AG10803 (cell line): Measurements from ENCODE around the gene CACNA1D.

Experiments
- DNase-seq: peaks from one replicate; pipeline ENCODE4 v3.0.0; 2010; ENCODE audit warnings: low read depth
- H3K4me3 ChIP-seq: 2 replicates; pipeline ENCODE4 v1.5.1; 2011; ENCODE audit warnings: mild to moderate bottlenecking, low read length, control low read depth
- TF ChIP-seq, protein P1 (sequence below): conservative IDR thresholded peaks from 2 replicates; pipeline ENCODE4 v1.5.1; 2011; ENCODE audit warnings: mild to moderate bottlenecking, low read length, control low read depth, inconsistent platforms

Gene CACNA1D

DNA sequence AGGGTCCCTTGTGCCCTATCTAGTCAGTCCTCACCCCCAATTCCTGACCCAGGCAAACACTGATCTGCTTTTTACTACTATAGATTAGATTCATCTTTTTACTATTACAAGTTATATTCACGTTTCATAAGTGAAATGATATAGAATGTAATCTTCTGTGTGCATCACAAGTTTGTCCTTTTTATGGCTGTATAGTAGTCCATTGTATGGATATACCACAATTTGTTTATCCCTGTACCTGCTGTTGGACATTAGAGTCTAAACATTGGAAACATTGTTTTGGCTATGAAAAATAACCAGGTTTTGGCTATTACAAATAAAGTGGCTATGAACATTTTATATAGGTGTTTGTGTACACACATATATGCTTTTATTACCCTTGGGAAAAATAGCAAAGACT, 112.4 kb downstream of the CACNA1D start:
- no peak for DNase-seq
- TF ChIP-seq, protein P1, sequence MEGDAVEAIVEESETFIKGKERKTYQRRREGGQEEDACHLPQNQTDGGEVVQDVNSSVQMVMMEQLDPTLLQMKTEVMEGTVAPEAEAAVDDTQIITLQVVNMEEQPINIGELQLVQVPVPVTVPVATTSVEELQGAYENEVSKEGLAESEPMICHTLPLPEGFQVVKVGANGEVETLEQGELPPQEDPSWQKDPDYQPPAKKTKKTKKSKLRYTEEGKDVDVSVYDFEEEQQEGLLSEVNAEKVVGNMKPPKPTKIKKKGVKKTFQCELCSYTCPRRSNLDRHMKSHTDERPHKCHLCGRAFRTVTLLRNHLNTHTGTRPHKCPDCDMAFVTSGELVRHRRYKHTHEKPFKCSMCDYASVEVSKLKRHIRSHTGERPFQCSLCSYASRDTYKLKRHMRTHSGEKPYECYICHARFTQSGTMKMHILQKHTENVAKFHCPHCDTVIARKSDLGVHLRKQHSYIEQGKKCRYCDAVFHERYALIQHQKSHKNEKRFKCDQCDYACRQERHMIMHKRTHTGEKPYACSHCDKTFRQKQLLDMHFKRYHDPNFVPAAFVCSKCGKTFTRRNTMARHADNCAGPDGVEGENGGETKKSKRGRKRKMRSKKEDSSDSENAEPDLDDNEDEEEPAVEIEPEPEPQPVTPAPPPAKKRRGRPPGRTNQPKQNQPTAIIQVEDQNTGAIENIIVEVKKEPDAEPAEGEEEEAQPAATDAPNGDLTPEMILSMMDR: no peak
- no peak overlapping the region for H3K4me3 ChIP-seq

- no peak overlapping the region for H3K4me3 ChIP-seq
- no peak for DNase-seq
- TF ChIP-seq, protein P1: no peak
These were observed 118.1 kb downstream of the CACNA1D start for GRCh38 chr3:53612508-53612907.

DNA sequence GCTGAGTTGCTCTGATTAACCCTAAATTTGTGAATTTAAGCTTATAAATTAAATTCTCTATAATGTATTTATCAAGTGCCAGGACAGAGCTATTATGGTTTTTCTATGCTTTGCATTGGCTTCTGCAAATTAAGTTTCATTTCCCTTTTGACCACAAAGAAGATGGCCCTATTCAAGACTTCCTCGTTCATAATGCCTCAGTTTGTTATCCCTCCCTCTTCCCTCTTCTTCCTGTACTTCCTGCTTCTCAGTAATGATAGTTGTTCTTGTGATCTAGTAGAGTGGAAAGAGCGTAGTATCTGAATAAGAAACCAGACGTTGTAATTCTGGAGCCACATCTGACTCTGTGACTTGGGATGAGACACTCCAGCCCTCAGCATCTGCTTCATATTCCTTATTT, 118.7 kb downstream of the CACNA1D start:
- TF ChIP-seq, protein P1: no peak
- no peak for DNase-seq
- H3K4me3 ChIP-seq: no peak overlapping the region

DNA sequence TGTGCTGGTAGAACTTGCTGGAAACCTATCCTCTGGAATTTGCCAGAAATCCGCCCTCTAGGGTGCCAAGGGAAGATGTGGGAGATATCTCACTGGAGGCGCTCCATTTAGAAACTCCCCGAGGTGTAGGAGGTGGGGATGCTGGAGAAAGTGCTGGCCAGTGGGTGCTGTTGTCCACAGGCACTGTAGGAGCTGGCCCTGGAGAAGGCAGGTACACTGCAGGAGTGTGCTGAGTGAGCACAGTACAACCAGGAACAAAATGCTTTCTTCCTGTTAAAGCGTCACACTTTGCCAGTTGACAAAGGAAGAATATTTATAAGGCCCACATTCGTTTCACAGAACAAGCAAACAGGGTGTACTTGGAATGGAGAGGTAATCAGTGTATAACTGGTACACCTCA, 119.9 kb downstream of the CACNA1D start:
- H3K4me3 ChIP-seq: no peak overlapping the region
- TF ChIP-seq, protein P1: no peak
- DNase-seq: no peak

- TF ChIP-seq, protein P1: no peak
- no peak overlapping the region for H3K4me3 ChIP-seq
- DNase-seq: no peak
These were observed 121.9 kb downstream of the CACNA1D start for GRCh38 chr3:53616321-53616720.

DNA sequence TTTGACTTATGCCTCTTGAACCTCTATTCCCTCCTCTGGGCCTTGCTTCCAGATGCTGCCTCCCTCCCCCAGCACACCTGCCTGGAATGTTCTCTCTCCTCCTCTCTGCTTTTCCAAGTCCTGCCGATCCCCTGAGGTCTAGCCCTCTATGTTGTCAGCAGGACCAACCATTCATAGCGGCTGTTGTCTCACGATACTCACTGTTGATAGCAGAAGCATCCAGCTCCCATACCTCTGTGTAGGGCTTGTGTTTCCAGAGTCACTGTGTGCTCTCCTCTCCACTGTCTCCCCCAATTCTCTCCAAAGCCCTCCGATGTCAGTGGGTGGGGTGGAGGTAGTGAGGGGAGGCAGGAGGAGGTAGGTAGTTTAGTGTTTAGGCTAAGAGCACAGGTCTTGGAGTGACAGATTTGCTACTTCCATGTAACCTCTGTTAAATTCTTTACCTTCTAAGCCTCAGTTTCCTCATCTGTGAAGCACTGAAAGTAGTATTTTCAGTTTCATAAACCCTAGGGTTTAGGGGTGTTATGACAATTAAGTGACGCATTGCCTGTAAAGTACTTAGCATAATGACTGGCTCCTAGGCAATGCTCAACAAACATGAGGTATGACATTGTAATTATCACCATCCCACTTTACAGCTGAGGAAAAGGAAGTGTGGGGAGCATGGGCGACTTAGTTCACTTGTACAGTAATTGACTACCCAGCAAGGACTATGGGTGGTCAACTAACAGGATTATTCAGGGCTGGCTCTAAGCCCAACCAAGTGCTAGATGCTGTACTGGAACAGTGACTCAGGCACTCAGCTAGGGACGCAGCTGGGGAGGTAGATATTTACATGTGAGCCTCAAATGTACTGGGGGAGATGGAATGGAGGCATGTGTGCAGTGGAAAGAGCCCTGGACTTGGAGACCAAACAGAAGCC, 122.8 kb downstream of the CACNA1D start:
- H3K4me3 ChIP-seq: no peak overlapping the region
- TF ChIP-seq, protein P1: no peak
- DNase-seq: no peak

GRCh38 chr3:53617893-53618523, 123.6 kb downstream of the CACNA1D start:
- TF ChIP-seq, protein P1: no peak
- DNase-seq: no peak
- H3K4me3 ChIP-seq: no peak overlapping the region
